Eye (tissue), 1 donor: ENCODE results near the gene DBT.
"Not testable (repeated sequence)": the region's sequence is repeated elsewhere in the genome, so short reads cannot be mapped to it uniquely, and the experiment has no call there.

Source experiments
- DNase-seq: peaks from one replicate; pipeline ENCODE4 v3.0.0-alpha.2; 2015

DBT gene

GRCh38 chr1:100249537-100250257, at the start of gene DBT:
DBT (minus strand) TSS chr1:100249834; CDS start chr1:100249820, 14 bp downstream.
- peak; percentile 98 for DNase-seq

GRCh38 chr1:100298512-100298911, 48.9 kb upstream of the DBT start:
- DNase-seq = no peak

- DNase-seq = not testable (repeated sequence)
Observed at GRCh38 chr1:100296997-100297396, 47.4 kb upstream of the DBT start.

GRCh38 chr1:100296140-100296539, 46.5 kb upstream of the DBT start:
- DNase-seq = no peak

- DNase-seq = no peak
Observed at GRCh38 chr1:100292711-100293110, 43.1 kb upstream of the DBT start.

- DNase-seq = no peak
Observed at GRCh38 chr1:100290291-100290690, 40.7 kb upstream of the DBT start.

GRCh38 chr1:100287162-100287561, 37.5 kb upstream of the DBT start:
- DNase-seq = no peak

- DNase-seq = no peak
Observed at GRCh38 chr1:100284591-100284990, 35.0 kb upstream of the DBT start.

GRCh38 chr1:100279954-100280682, 30.5 kb upstream of the DBT start:
- DNase-seq = no peak

- DNase-seq = no peak
Observed at GRCh38 chr1:100279358-100279923, 29.8 kb upstream of the DBT start.

GRCh38 chr1:100277866-100278265, 28.2 kb upstream of the DBT start:
- no peak for DNase-seq

GRCh38 chr1:100268202-100268601, 18.6 kb upstream of the DBT start:
- DNase-seq = no peak

GRCh38 chr1:100267284-100267683, 17.6 kb upstream of the DBT start:
- no peak for DNase-seq

- no peak for DNase-seq
Observed at GRCh38 chr1:100266741-100267140, 17.1 kb upstream of the DBT start.

GRCh38 chr1:100265931-100266740, 16.5 kb upstream of the DBT start, which contains the start of gene RTCA:
RTCA (plus strand) TSS chr1:100266216; CDS start chr1:100266376, 160 bp downstream.
- peak; percentile 98 for DNase-seq

GRCh38 chr1:100265562-100265930, 15.9 kb upstream of the DBT start:
- DNase-seq = no peak

GRCh38 chr1:100264081-100264480, 14.4 kb upstream of the DBT start:
- DNase-seq = not testable (repeated sequence)

- no peak for DNase-seq
Observed at GRCh38 chr1:100261686-100262085, 12.1 kb upstream of the DBT start.

GRCh38 chr1:100258427-100258826, 8.8 kb upstream of the DBT start:
- DNase-seq = not testable (repeated sequence)

GRCh38 chr1:100256273-100256672, 6.6 kb upstream of the DBT start:
- not testable (repeated sequence) for DNase-seq

- no peak for DNase-seq
Observed at GRCh38 chr1:100253552-100253951, 3.9 kb upstream of the DBT start.

GRCh38 chr1:100252901-100253300, 3.3 kb upstream of the DBT start:
- DNase-seq = no peak

- no peak for DNase-seq
Observed at GRCh38 chr1:100250807-100251206, 1.2 kb upstream of the DBT start.
